HG03139 (cell line): Measurements from ENCODE around the gene KCNMB3.
A peak's percentile ranks its signal among the peaks of the same experiment; 100 is the strongest.

Experiments used
- ATAC-seq: cut with Tn5 transposase; IDR thresholded peaks from one replicate; pipeline ENCODE4 v1.9.1; 2021; ENCODE audit not compliant: unreplicated experiment

Gene KCNMB3

DNA sequence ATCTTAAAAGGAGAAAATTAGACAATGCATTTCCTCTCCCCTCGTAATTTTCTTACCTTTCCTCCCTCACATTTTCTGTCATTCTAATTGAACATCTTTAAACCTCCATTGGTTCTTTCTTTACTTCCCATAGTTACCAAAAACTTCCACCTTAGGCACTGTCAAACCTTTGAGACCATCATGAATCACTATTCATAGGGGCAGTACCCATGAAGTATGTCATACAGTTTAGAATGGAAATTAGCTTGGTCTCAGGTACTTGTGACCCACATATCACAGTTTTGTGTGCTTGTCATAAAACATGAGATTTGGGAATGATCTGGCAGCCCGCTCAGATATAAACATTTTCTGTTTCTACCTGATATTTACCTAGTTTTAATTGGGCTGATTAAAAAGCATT lies 50.1 kb downstream of the KCNMB3 start:
- no peak for ATAC-seq

DNA sequence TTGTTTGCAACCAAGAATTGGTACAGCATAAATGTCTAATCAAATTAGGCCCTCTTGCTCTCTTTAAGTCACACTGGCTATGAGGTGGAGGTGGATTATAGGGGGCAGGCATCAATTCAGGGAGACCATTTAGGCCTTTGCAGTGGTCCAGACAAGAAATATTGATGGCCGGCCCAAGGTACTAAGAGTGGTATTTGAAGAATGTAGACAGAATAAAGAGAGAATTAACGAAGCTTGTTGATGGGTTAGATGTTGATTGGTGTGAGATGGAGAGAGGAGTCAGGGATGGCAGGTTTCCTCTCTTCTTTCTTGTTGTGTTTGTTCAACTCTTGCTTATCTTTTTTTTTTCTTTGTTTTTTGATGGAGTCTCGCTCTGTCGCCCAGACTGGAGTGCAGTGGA lies 54.2 kb downstream of the KCNMB3 start:
- ATAC-seq: no peak

DNA sequence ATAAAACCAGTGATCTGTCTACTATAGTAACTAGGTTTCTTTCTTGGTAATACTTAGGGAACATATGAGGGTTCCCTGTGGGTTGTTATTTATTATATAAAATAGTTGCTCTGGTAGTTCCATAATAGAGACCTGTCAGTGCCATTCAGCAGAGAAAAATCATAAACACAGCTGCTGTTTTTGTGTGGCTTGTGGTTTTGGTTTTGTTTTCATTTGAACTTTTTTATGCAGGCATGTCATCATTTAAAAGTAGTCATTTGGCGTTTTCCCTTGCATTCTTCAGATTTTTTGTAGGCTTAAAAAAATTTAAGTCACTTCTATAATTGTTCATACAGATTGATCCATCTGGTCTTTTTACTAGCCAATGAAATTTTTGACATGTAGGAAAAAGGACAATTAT lies 54.8 kb downstream of the KCNMB3 start:
- ATAC-seq: peak; percentile 68

- no peak for ATAC-seq
Measured at GRCh38 chr3:179194931-179195330, 56.0 kb downstream of the KCNMB3 start.
